ENCODE data around the gene PSMA7.

- TF ChIP-seq EZH2 (IDR thresholded peaks at IDR 0.05; ENCODE audit: borderline replicate concordance, low read length) (no peak), CTCF (conservative IDR thresholded peaks at IDR 0.05 in 1 of 2, IDR thresholded peaks at IDR 0.05 in 1 of 2; ENCODE audit: extremely low read depth in 1 of 2, insufficient read depth in 1 of 2, low read depth in 1 of 2, low read length in 2 of 2) (no peak)
Measured at GRCh38 chr20:62128502-62128901, 14.7 kb downstream of the PSMA7 start.
